ENCODE measurements around the gene KLK5. TPM values are rescaled to one million over a fixed set of nuclear protein-coding genes. Genes with fewer than 3 reads are reported as not detected.
A peak's percentile ranks its signal among the peaks of the same experiment; 100 is the strongest.

The KLK5 gene
- total and polyA plus RNA-seq, 5 donors from 2014 or later: not detected

- Mint-ChIP-seq H3K4me1 (no peaks in the 10 kb centered on the region), H3K27ac (no peak overlapping the region), H3K9me3 (peaks cover 0 to 5% (median 0%) of the 10 kb centered on the region in 7 donors), H3K27me3 (peaks cover 4% of the 10 kb centered on the region), H3K36me3 (no peaks in the 10 kb centered on the region), H3K4me3 (no peak overlapping the region)
- Histone ChIP-seq H3K4me3 (ENCODE audit: low read depth, low read length) (no peak overlapping the region), H3K36me3 (ENCODE audit: control insufficient read depth, insufficient read depth, low read length) (no peaks in the 10 kb centered on the region), H3K27me3 (ENCODE audit: control insufficient read depth, insufficient read depth, low read length) (no peaks in the 10 kb centered on the region), H3K27ac (ENCODE audit: insufficient read depth, low read length, poor library complexity, severe bottlenecking) (no peak overlapping the region), H3K9me3 (ENCODE audit: control insufficient read depth in 2 of 2, low read length in 2 of 2) (no peaks in the 10 kb centered on the region), H3K4me1 (ENCODE audit: control insufficient read depth, insufficient read depth, low read length, poor library complexity, severe bottlenecking) (no peaks in the 10 kb centered on the region)
- no peak for DNase-seq
- no peak for ATAC-seq (ENCODE audit: low read depth in 2 of 2)
Observed at GRCh38 chr19:50949861-50950260, 3.0 kb downstream of the KLK5 start.

GRCh38 chr19:50947123-50947522 is 5.7 kb downstream of the KLK5 start:
- no peaks in the 10 kb centered on the region for H3K27me3 ChIP-seq (ENCODE audit: control insufficient read depth, insufficient read depth, low read length)
- no peak overlapping the region for H3K27ac Mint-ChIP-seq
- H3K36me3 ChIP-seq (ENCODE audit: control insufficient read depth, insufficient read depth, low read length): no peaks in the 10 kb centered on the region
- ATAC-seq (ENCODE audit: low read depth in 2 of 2): no peak
- H3K27ac ChIP-seq (ENCODE audit: insufficient read depth, low read length, poor library complexity, severe bottlenecking): no peak overlapping the region
- H3K9me3 ChIP-seq (ENCODE audit: control insufficient read depth in 2 of 2, low read length in 2 of 2): no peaks in the 10 kb centered on the region
- peaks cover 9% of the 10 kb centered on the region for H3K27me3 Mint-ChIP-seq
- H3K4me3 Mint-ChIP-seq: no peak overlapping the region
- peaks cover 0 to 9% (median 0%) of the 10 kb centered on the region in 7 donors for H3K9me3 Mint-ChIP-seq
- no peak for DNase-seq
- no peaks in the 10 kb centered on the region for H3K4me1 ChIP-seq (ENCODE audit: control insufficient read depth, insufficient read depth, low read length, poor library complexity, severe bottlenecking)
- H3K36me3 Mint-ChIP-seq: no peaks in the 10 kb centered on the region
- H3K4me1 Mint-ChIP-seq: no peaks in the 10 kb centered on the region
- H3K4me3 ChIP-seq (ENCODE audit: low read depth, low read length): no peak overlapping the region

DNA sequence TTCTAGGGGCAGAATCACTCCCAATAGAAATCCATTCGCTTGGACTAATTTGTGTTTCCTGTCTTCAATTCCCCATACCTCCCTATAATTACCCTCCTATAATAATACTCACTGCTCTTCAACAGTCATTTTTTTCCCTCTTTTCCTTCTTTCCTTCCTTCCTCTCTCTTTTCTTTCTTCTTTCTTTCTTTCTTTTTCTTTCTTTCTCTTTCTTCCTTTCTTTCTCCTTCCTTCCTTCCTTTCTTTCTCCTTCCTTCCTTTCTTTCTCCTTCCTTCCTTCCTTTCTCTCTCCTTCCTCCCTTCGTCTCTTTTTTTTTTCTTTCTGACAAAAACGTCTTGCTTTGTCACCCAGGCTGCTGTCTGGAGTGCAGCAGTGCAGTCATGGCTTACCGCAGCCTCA is 8.0 kb downstream of the KLK5 start:
- Histone ChIP-seq H3K36me3 (ENCODE audit: control insufficient read depth, insufficient read depth, low read length) (no peaks in the 10 kb centered on the region), H3K9me3 (ENCODE audit: control insufficient read depth in 2 of 2, low read length in 2 of 2) (no peaks in the 10 kb centered on the region), H3K27me3 (ENCODE audit: control insufficient read depth, insufficient read depth, low read length) (no peaks in the 10 kb centered on the region), H3K4me1 (ENCODE audit: control insufficient read depth, insufficient read depth, low read length, poor library complexity, severe bottlenecking) (no peaks in the 10 kb centered on the region), H3K4me3 (ENCODE audit: low read depth, low read length) (no peak overlapping the region), H3K27ac (ENCODE audit: insufficient read depth, low read length, poor library complexity, severe bottlenecking) (no peak overlapping the region)
- no peak overlapping the region for H3K4me3 Mint-ChIP-seq
- no peaks in the 10 kb centered on the region for H3K4me1 Mint-ChIP-seq
- peaks cover 0 to 10% (median 2%) of the 10 kb centered on the region in 7 donors for H3K9me3 Mint-ChIP-seq
- ATAC-seq (ENCODE audit: low read depth in 2 of 2): no peak
- H3K36me3 Mint-ChIP-seq: peaks cover 3% of the 10 kb centered on the region
- DNase-seq: no peak
- H3K27ac Mint-ChIP-seq: peak overlapping the region in 1 of 3 donors; percentile 69
- peaks cover 9% of the 10 kb centered on the region for H3K27me3 Mint-ChIP-seq

DNA sequence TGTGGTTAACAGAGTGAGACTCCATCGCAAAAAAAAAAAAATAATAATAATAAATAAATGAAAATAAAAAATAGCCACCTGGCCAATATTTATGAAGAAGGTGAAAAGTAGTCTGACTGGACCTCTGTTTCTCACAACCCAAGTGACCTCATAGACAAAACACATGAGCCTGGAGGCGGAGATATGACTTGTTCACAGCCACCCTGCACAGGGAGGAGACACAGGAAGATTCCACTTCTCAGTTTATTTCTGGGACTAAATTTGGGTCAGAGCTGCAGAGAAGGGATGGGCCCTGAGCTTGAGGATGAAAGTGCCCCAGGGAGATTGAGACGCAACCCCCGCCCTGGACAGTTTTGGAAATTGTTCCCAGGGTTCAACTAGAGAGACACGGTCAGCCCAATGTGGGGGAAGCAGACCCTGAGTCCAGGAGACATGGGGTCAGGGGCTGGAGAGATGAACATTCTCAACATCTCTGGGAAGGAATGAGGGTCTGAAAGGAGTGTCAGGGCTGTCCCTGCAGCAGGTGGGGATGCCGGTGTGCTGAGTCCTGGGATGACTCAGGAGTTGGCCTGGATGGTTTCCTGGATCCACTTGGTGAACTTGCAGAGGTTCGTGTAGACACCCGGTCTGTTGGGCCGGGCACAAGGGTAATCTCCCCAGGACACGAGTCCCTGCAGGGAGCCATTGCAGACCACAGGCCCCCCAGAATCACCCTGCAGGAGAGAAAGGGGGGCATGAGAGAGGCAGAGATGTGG is 9.6 kb downstream of the KLK5 start:
- H3K9me3 Mint-ChIP-seq: peaks cover 0 to 8% (median 2%) of the 10 kb centered on the region in 7 donors
- H3K4me1 Mint-ChIP-seq: no peaks in the 10 kb centered on the region
- no peak overlapping the region for H3K27ac Mint-ChIP-seq
- H3K36me3 Mint-ChIP-seq: peaks cover 3% of the 10 kb centered on the region
- H3K27me3 ChIP-seq (ENCODE audit: control insufficient read depth, insufficient read depth, low read length): peaks cover 2% of the 10 kb centered on the region
- peaks cover 2 to 6% of the 10 kb centered on the region in 2 experiments for H3K9me3 ChIP-seq (ENCODE audit: control insufficient read depth in 2 of 2, low read length in 2 of 2)
- ATAC-seq (ENCODE audit: low read depth in 2 of 2) (no peak), DNase-seq (no peak)
- no peak overlapping the region for H3K27ac ChIP-seq (ENCODE audit: insufficient read depth, low read length, poor library complexity, severe bottlenecking)
- no peaks in the 10 kb centered on the region for H3K36me3 ChIP-seq (ENCODE audit: control insufficient read depth, insufficient read depth, low read length)
- H3K4me1 ChIP-seq (ENCODE audit: control insufficient read depth, insufficient read depth, low read length, poor library complexity, severe bottlenecking): no peaks in the 10 kb centered on the region
- H3K27me3 Mint-ChIP-seq: peaks cover 11% of the 10 kb centered on the region
- no peak overlapping the region for H3K4me3 Mint-ChIP-seq
- no peak overlapping the region for H3K4me3 ChIP-seq (ENCODE audit: low read depth, low read length)

GRCh38 chr19:50939596-50939995 is 13.2 kb downstream of the KLK5 start:
- Mint-ChIP-seq H3K4me3 (no peak overlapping the region), H3K4me1 (no peaks in the 10 kb centered on the region), H3K27me3 (peaks cover 13% of the 10 kb centered on the region), H3K27ac (no peak overlapping the region), H3K36me3 (peaks cover 3% of the 10 kb centered on the region), H3K9me3 (peaks cover 0 to 8% (median 2%) of the 10 kb centered on the region in 7 donors)
- Histone ChIP-seq H3K27ac (ENCODE audit: insufficient read depth, low read length, poor library complexity, severe bottlenecking) (no peak overlapping the region), H3K4me1 (ENCODE audit: control insufficient read depth, insufficient read depth, low read length, poor library complexity, severe bottlenecking) (no peaks in the 10 kb centered on the region), H3K4me3 (ENCODE audit: low read depth, low read length) (no peak overlapping the region), H3K9me3 (ENCODE audit: control insufficient read depth in 2 of 2, low read length in 2 of 2) (peaks cover 2 to 6% of the 10 kb centered on the region in 2 experiments), H3K36me3 (ENCODE audit: control insufficient read depth, insufficient read depth, low read length) (no peaks in the 10 kb centered on the region), H3K27me3 (ENCODE audit: control insufficient read depth, insufficient read depth, low read length) (peaks cover 2% of the 10 kb centered on the region)
- DNase-seq (no peak), ATAC-seq (ENCODE audit: low read depth in 2 of 2) (no peak)

DNA sequence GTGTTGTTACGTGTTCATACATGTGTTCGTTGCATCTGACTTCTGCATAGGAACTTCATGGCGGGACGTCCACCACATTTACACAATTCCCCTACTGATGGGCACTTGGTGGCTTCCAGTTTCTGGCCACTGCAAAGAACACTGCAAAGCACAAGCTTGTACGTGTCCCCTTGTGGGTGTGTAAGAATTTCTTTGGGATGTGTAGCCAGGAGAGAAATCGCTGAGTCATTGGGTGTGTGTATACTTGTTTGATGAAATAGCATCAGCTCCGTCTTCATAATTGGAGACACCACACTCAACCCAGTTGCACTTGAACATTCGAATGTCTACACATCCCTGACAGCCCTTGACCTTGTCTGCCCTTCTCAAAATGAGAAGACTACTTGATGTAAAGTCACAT is 19.2 kb downstream of the KLK5 start:
- no peak for DNase-seq
- Histone ChIP-seq H3K27me3 (ENCODE audit: control insufficient read depth, insufficient read depth, low read length) (no peaks in the 10 kb centered on the region), H3K4me3 (ENCODE audit: low read depth, low read length) (no peak overlapping the region), H3K9me3 (ENCODE audit: control insufficient read depth in 2 of 2, low read length in 2 of 2) (no peaks in the 10 kb centered on the region), H3K4me1 (ENCODE audit: control insufficient read depth, insufficient read depth, low read length, poor library complexity, severe bottlenecking) (no peaks in the 10 kb centered on the region), H3K27ac (ENCODE audit: insufficient read depth, low read length, poor library complexity, severe bottlenecking) (no peak overlapping the region), H3K36me3 (ENCODE audit: control insufficient read depth, insufficient read depth, low read length) (no peaks in the 10 kb centered on the region)
- Mint-ChIP-seq H3K27ac (no peak overlapping the region), H3K27me3 (peaks cover 16% of the 10 kb centered on the region), H3K4me1 (peaks cover 0 to 3% (median 0%) of the 10 kb centered on the region in 4 donors), H3K4me3 (no peak overlapping the region), H3K36me3 (no peaks in the 10 kb centered on the region), H3K9me3 (peaks cover 0 to 2% (median 0%) of the 10 kb centered on the region in 7 donors)
- no peak for ATAC-seq (ENCODE audit: low read depth in 2 of 2)

DNA sequence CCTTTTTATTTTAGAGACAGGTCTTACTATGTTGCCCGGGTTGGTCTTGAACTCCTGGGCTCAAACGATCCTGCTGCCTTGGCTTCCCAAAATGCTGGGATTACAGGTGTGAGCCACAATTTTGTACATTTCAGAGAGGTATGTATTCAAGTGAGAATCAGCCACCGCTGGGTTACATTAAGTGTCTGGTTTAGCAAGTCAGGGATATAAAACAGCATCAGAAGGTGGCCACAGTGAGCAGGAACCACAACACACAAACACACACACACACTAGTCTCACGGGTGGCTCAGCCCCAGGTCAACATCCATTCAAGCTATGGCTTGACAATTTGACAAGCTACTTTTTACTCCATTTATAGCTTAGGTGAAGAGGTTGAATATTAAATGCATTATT is 20.2 kb downstream of the KLK5 start:
- H3K4me3 ChIP-seq (ENCODE audit: low read depth, low read length): no peak overlapping the region
- H3K27me3 ChIP-seq (ENCODE audit: control insufficient read depth, insufficient read depth, low read length): no peaks in the 10 kb centered on the region
- Mint-ChIP-seq H3K9me3 (peaks cover 0 to 2% (median 0%) of the 10 kb centered on the region in 7 donors), H3K36me3 (no peaks in the 10 kb centered on the region), H3K4me1 (peaks cover 0 to 3% (median 0%) of the 10 kb centered on the region in 4 donors), H3K4me3 (no peak overlapping the region), H3K27ac (no peak overlapping the region), H3K27me3 (peaks cover 14% of the 10 kb centered on the region)
- no peaks in the 10 kb centered on the region for H3K9me3 ChIP-seq (ENCODE audit: control insufficient read depth in 2 of 2, low read length in 2 of 2)
- no peaks in the 10 kb centered on the region for H3K36me3 ChIP-seq (ENCODE audit: control insufficient read depth, insufficient read depth, low read length)
- H3K4me1 ChIP-seq (ENCODE audit: control insufficient read depth, insufficient read depth, low read length, poor library complexity, severe bottlenecking): no peaks in the 10 kb centered on the region
- ATAC-seq (ENCODE audit: low read depth in 2 of 2) (no peak), DNase-seq (no peak)
- no peak overlapping the region for H3K27ac ChIP-seq (ENCODE audit: insufficient read depth, low read length, poor library complexity, severe bottlenecking)

Measured in CD4-positive, CD25-positive, alpha-beta regulatory T cell (primary cell).